Measurements from ENCODE around the gene LEP. TPM values are rescaled to one million over a fixed set of nuclear protein-coding genes. Genes with fewer than 3 reads are reported as not detected.

The LEP gene
- polyA plus RNA-seq, 1 of the 3 experiments (the other 2 are of a cell fraction), result not detected

DNA sequence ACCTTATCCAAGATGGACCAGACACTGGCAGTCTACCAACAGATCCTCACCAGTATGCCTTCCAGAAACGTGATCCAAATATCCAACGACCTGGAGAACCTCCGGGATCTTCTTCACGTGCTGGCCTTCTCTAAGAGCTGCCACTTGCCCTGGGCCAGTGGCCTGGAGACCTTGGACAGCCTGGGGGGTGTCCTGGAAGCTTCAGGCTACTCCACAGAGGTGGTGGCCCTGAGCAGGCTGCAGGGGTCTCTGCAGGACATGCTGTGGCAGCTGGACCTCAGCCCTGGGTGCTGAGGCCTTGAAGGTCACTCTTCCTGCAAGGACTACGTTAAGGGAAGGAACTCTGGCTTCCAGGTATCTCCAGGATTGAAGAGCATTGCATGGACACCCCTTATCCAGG lies 13.4 kb downstream of the LEP start:
- ChIA-PET CTCF (no interaction called here), POLR2A (no interaction called here)
- Histone ChIP-seq H3K27me3 (ENCODE audit: insufficient read depth) (peaks cover 15% of the 10 kb centered on the region; the same call in 1 of the 2 replicates), H3K4me1 (ENCODE audit: control insufficient read depth in 1 of 2, insufficient read depth in 2 of 2, low read depth in 1 of 2, low read length in 1 of 2) (peaks cover 0 to 5% of the 10 kb centered on the region in 2 experiments; a peak in 1 of 4 replicates), H3F3A (replicated peaks; ENCODE audit: insufficient read depth) (no peaks in the 10 kb centered on the region), H3K36me3 (replicated peaks in 1 of 2; ENCODE audit: control insufficient read depth in 1 of 2, insufficient read depth in 2 of 2, low read length in 1 of 2) (no peaks in the 10 kb centered on the region), H3K9me3 (no peaks in the 10 kb centered on the region), H3K27ac (ENCODE audit: low read depth in 2 of 2, low read length in 1 of 2) (no peak overlapping the region), H3K4me3 (ENCODE audit: low read depth in 2 of 2, low read length in 1 of 2) (no peak overlapping the region), H3K79me2 (ENCODE audit: insufficient read depth) (no peaks in the 10 kb centered on the region), H3K9me2 (no peaks in the 10 kb centered on the region), H3K9ac (no peak overlapping the region), H3K4me2 (no peak overlapping the region), H4K20me1 (ENCODE audit: insufficient read depth) (no peaks in the 10 kb centered on the region), H2AFZ (ENCODE audit: low read depth) (no peak overlapping the region)
- no peak for DNase-seq
- WGBS (ENCODE audit: low lambda C conversion rate), result 44% methylated on average over 5 of the region's 5 CpGs
- TF ChIP-seq MXI1 (IDR thresholded peaks at IDR 0.05; ENCODE audit: low read depth, low read length) (no peak), SMC3 (IDR thresholded peaks at IDR 0.05; ENCODE audit: low read depth, low read length) (no peak), FOXJ3 (CRISPR knock-in tag; IDR thresholded peaks at IDR 0.05) (no peak)

DNA sequence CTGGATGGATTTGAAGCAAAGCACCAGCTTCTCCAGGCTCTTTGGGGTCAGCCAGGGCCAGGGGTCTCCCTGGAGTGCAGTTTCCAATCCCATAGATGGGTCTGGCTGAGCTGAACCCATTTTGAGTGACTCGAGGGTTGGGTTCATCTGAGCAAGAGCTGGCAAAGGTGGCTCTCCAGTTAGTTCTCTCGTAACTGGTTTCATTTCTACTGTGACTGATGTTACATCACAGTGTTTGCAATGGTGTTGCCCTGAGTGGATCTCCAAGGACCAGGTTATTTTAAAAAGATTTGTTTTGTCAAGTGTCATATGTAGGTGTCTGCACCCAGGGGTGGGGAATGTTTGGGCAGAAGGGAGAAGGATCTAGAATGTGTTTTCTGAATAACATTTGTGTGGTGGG lies 14.2 kb downstream of the LEP start:
- H3K9me2 ChIP-seq, result no peaks in the 10 kb centered on the region
- no peak overlapping the region for H3K27ac ChIP-seq (ENCODE audit: low read depth in 2 of 2, low read length in 1 of 2)
- WGBS (ENCODE audit: low lambda C conversion rate), result 26% methylated on average over 2 of the region's 2 CpGs
- no peak overlapping the region for H2AFZ ChIP-seq (ENCODE audit: low read depth)
- no peaks in the 10 kb centered on the region for H3K36me3 ChIP-seq (replicated peaks in 1 of 2; ENCODE audit: control insufficient read depth in 1 of 2, insufficient read depth in 2 of 2, low read length in 1 of 2)
- peaks cover 7% of the 10 kb centered on the region; the same call in 1 of the 2 replicates for H3K27me3 ChIP-seq (ENCODE audit: insufficient read depth)
- POLR2A ChIA-PET, result no interaction called here
- TF ChIP-seq, protein P1, sequence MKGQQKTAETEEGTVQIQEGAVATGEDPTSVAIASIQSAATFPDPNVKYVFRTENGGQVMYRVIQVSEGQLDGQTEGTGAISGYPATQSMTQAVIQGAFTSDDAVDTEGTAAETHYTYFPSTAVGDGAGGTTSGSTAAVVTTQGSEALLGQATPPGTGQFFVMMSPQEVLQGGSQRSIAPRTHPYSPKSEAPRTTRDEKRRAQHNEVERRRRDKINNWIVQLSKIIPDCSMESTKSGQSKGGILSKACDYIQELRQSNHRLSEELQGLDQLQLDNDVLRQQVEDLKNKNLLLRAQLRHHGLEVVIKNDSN (IDR thresholded peaks at IDR 0.05; ENCODE audit: borderline replicate concordance, low read depth), result no peak
- TF ChIP-seq FOXJ3 (CRISPR knock-in tag; IDR thresholded peaks at IDR 0.05) (no peak), TEAD4 (IDR thresholded peaks at IDR 0.05; ENCODE audit: borderline replicate concordance, insufficient read depth) (no peak), TCF12 (IDR thresholded peaks at IDR 0.05) (no peak), RAD21 (IDR thresholded peaks at IDR 0.05; ENCODE audit: low read length) (no peak), MXI1 (IDR thresholded peaks at IDR 0.05; ENCODE audit: low read depth, low read length) (no peak), NRF1 (IDR thresholded peaks at IDR 0.05; ENCODE audit: low read depth, low read length) (no peak), YY1 (IDR thresholded peaks at IDR 0.05; ENCODE audit: low read depth) (no peak), MEF2A (IDR thresholded peaks at IDR 0.05; ENCODE audit: borderline replicate concordance, low read depth) (no peak), FOXM1 (IDR thresholded peaks at IDR 0.05; ENCODE audit: low read depth) (no peak), RCOR1 (IDR thresholded peaks at IDR 0.05; ENCODE audit: low read length) (no peak), FOSL2 (IDR thresholded peaks at IDR 0.05; ENCODE audit: borderline replicate concordance, low read depth) (no peak), GATA2 (CRISPR knock-in tag; IDR thresholded peaks at IDR 0.05) (no peak), ELF1 (IDR thresholded peaks at IDR 0.05) (no peak), EZH2phosphoT487 (IDR thresholded peaks at IDR 0.05; ENCODE audit: borderline replicate concordance, low read depth) (no peak), NFIC (IDR thresholded peaks at IDR 0.05; ENCODE audit: borderline replicate concordance) (no peak), CHD2 (IDR thresholded peaks at IDR 0.05; ENCODE audit: low read length, partially characterized antibody) (no peak)
- TF ChIP-seq, protein P2, sequence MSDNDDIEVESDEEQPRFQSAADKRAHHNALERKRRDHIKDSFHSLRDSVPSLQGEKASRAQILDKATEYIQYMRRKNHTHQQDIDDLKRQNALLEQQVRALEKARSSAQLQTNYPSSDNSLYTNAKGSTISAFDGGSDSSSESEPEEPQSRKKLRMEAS (IDR thresholded peaks at IDR 0.05; ENCODE audit: low read depth), result no peak
- TF ChIP-seq, protein P3, sequence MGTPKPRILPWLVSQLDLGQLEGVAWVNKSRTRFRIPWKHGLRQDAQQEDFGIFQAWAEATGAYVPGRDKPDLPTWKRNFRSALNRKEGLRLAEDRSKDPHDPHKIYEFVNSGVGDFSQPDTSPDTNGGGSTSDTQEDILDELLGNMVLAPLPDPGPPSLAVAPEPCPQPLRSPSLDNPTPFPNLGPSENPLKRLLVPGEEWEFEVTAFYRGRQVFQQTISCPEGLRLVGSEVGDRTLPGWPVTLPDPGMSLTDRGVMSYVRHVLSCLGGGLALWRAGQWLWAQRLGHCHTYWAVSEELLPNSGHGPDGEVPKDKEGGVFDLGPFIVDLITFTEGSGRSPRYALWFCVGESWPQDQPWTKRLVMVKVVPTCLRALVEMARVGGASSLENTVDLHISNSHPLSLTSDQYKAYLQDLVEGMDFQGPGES (IDR thresholded peaks at IDR 0.05; ENCODE audit: low read depth, low read length), result no peak
- CTCF ChIA-PET, result interaction anchor here (1.4 to 1.7 kb wide), 2 partner anchors 37 to 46 kb away, joined by 4 to 5 read pairs; no protein-coding TSS in a partner anchor
- H3K9me3 ChIP-seq, result no peaks in the 10 kb centered on the region
- H3F3A ChIP-seq (replicated peaks; ENCODE audit: insufficient read depth), result no peaks in the 10 kb centered on the region
- no peak overlapping the region for H3K4me3 ChIP-seq (ENCODE audit: low read depth in 2 of 2, low read length in 1 of 2)
- no peaks in the 10 kb centered on the region for H3K79me2 ChIP-seq (ENCODE audit: insufficient read depth)
- DNase-seq, result no peak
- H3K4me2 ChIP-seq, result no peak overlapping the region
- H4K20me1 ChIP-seq (ENCODE audit: insufficient read depth), result no peaks in the 10 kb centered on the region
- H3K4me1 ChIP-seq (ENCODE audit: control insufficient read depth in 1 of 2, insufficient read depth in 2 of 2, low read depth in 1 of 2, low read length in 1 of 2), result peaks cover 0 to 6% of the 10 kb centered on the region in 2 experiments; a peak in 1 of 4 replicates
- no peak overlapping the region for H3K9ac ChIP-seq

Data from SK-N-SH (cell line).